Right ventricle myocardium superior (tissue), 1 donor: ENCODE results near the gene PCDHA1. TPM values are rescaled to one million over a fixed set of nuclear protein-coding genes. Genes with fewer than 3 reads are reported as not detected.

Experiments used
- ATAC-seq: fragments of 200-7000 bp; cut with Tn5 transposase; one replicate; pipeline ENCODE4 v1.9.1; 2020; ENCODE audit warnings: mild to moderate bottlenecking; ENCODE audit not compliant: poor library complexity
- DNase-seq: peaks from one replicate; pipeline ENCODE4 v3.0.0-alpha.2; 2020
- intact Hi-C: fragments of 100-400 bp; cut with DNase I; formaldehyde crosslinking; loops from one replicate; pipeline ENCODE4 v1.11.2; 2022
- total RNA-seq: library from RNA; stranded (reverse); fragmentation: NEBNext Ultra II Directional; extraction: Animal tissue kit (Norgen Biotek cat#: 25700); gene quantifications from one replicate; pipeline ENCODE4 v1.2.1, GENCODE V29; 2021
- donor health status: DM: no; HTN: yes; CAD: no; lungs with severe emphysema.

The PCDHA1 gene
- total RNA-seq, 1 donor from 2014 or later, result not detected

- intact Hi-C loops, result no loop called here
- DNase-seq (no peak), ATAC-seq (no peak)
Measured at GRCh38 chr5:140967226-140967893, 181.4 kb downstream of the PCDHA1 start.

- ATAC-seq, result no peak
- intact Hi-C loops, result no loop called here
Measured at GRCh38 chr5:140969880-140970279, 183.9 kb downstream of the PCDHA1 start.

GRCh38 chr5:140973550-140973949 lies 187.6 kb downstream of the PCDHA1 start:
- DNase-seq (no peak), ATAC-seq (no peak)

More at GRCh38 chr5:140969880-140970279, 183.9 kb downstream of the PCDHA1 start:
- no peak for DNase-seq

GRCh38 chr5:140977003-140977402 lies 191.1 kb downstream of the PCDHA1 start:
- ATAC-seq, result no peak
- intact Hi-C loops, result no loop called here
- no peak for DNase-seq

More at GRCh38 chr5:140973550-140973949, 187.6 kb downstream of the PCDHA1 start:
- intact Hi-C loops, result no loop called here

GRCh38 chr5:140978260-140978659 lies 192.3 kb downstream of the PCDHA1 start:
- DNase-seq, result no peak
- no peak for ATAC-seq

GRCh38 chr5:140978983-140979382 lies 193.0 kb downstream of the PCDHA1 start:
- intact Hi-C loops, result no loop called here
- ATAC-seq, result no peak
- no peak for DNase-seq

More at GRCh38 chr5:140978260-140978659, 192.3 kb downstream of the PCDHA1 start:
- intact Hi-C loops, result no loop called here

- intact Hi-C loops, result no loop called here
- DNase-seq (no peak), ATAC-seq (no peak)
Measured at GRCh38 chr5:140982083-140982716, 196.3 kb downstream of the PCDHA1 start.

GRCh38 chr5:140986117-140986521 lies 200.2 kb downstream of the PCDHA1 start:
- ATAC-seq (no peak), DNase-seq (no peak)
- intact Hi-C loops, result no loop called here

- intact Hi-C loops, result no loop called here
- ATAC-seq (no peak), DNase-seq (no peak)
Measured at GRCh38 chr5:140988100-140988499, 202.2 kb downstream of the PCDHA1 start.

GRCh38 chr5:140988608-140989007 lies 202.7 kb downstream of the PCDHA1 start:
- intact Hi-C loops, result no loop called here
- no peak for ATAC-seq
- DNase-seq, result no peak

- ATAC-seq (no peak), DNase-seq (no peak)
- intact Hi-C loops, result no loop called here
Measured at GRCh38 chr5:140989254-140990020, 203.5 kb downstream of the PCDHA1 start.

- intact Hi-C loops, result no loop called here
Measured at GRCh38 chr5:140992828-140993227, 206.9 kb downstream of the PCDHA1 start.

GRCh38 chr5:140996060-140996459 lies 210.1 kb downstream of the PCDHA1 start:
- intact Hi-C loops, result no loop called here
- ATAC-seq (no peak), DNase-seq (no peak)

More at GRCh38 chr5:140992828-140993227, 206.9 kb downstream of the PCDHA1 start:
- DNase-seq, result no peak
- no peak for ATAC-seq

- DNase-seq, result no peak
- no peak for ATAC-seq
- intact Hi-C loops, result no loop called here
Measured at GRCh38 chr5:140998921-140999410, 213.0 kb downstream of the PCDHA1 start.

- DNase-seq, result no peak
- no peak for ATAC-seq
- intact Hi-C loops, result no loop called here
Measured at GRCh38 chr5:141001446-141001843, 215.5 kb downstream of the PCDHA1 start.

GRCh38 chr5:141001844-141002604 lies 216.1 kb downstream of the PCDHA1 start:
- DNase-seq, result no peak
- no peak for ATAC-seq
- intact Hi-C loops, result no loop called here

GRCh38 chr5:141002605-141002965 lies 216.6 kb downstream of the PCDHA1 start:
- DNase-seq (no peak), ATAC-seq (no peak)
- intact Hi-C loops, result no loop called here

GRCh38 chr5:141003031-141003430 lies 217.1 kb downstream of the PCDHA1 start:
- intact Hi-C loops, result no loop called here
- ATAC-seq, result no peak

More at GRCh38 chr5:141003031-141003430, 217.1 kb downstream of the PCDHA1 start:
- no peak for DNase-seq
